CD4-positive, alpha-beta T cell (primary cell): ENCODE data around the gene SORBS1. TPM values are rescaled to one million over a fixed set of nuclear protein-coding genes. Genes with fewer than 3 reads are reported as not detected.

Source experiments
- ATAC-seq: fragments of 200-7000 bp; cut with Tn5 transposase; one replicate; pipeline ENCODE4 v1.10.0; 2022; ENCODE audit warnings: mild to moderate bottlenecking; ENCODE audit not compliant: poor library complexity
- CTCF ChIA-PET: fragments of 350-600 bp; sonication (Branson Sonifier 250); formaldehyde crosslinking; loops from one replicate; lab custom pipeline; 2021; ENCODE audit warnings: antibody characterized with exemption, inconsistent platforms; lab: Charles Lee
- POLR2A ChIA-PET: fragments of 350-600 bp; sonication (Branson Sonifier 250); formaldehyde crosslinking; loops from one replicate; lab custom pipeline; 2021; ENCODE audit warnings: antibody characterized with exemption, inconsistent platforms; lab: Charles Lee
- DNase-seq, 14 experiments: peaks; one replicate each; pipeline ENCODE4 v3.0.0-alpha.2; 2013 to 2020; ENCODE audit warnings: mixed read lengths in 2 of 14
- H3K27ac ChIP-seq, 2 donors: one replicate each; pipeline versions ENCODE4 v1.5.1 to v1.7.0; 2013; ENCODE audit warnings: low read length in 2 of 2, low read depth in 1 of 2, mild to moderate bottlenecking in 1 of 2
- H3K27me3 ChIP-seq, 2 experiments: 1 replicate in 1 of 2; 2 replicates in 1 of 2; pipeline versions ENCODE4 v1.6.1 to v1.7.0; 2013; ENCODE audit warnings: low read length in 2 of 2, control low read depth in 1 of 2, mild to moderate bottlenecking in 1 of 2, moderate library complexity in 1 of 2; ENCODE audit not compliant: insufficient read depth in 2 of 2, control insufficient read depth in 1 of 2
- H3K36me3 ChIP-seq: one replicate; pipeline ENCODE4 v1.6.1; 2013; ENCODE audit warnings: low read length, control low read depth; ENCODE audit not compliant: insufficient read depth
- H3K4me1 ChIP-seq: one replicate; pipeline ENCODE4 v1.6.1; 2013; ENCODE audit warnings: low read length, control low read depth; ENCODE audit not compliant: insufficient read depth
- H3K4me3 ChIP-seq: one replicate; pipeline ENCODE4 v1.5.1; 2013; ENCODE audit warnings: mild to moderate bottlenecking, low read length, moderate library complexity
- H3K9me3 ChIP-seq, 2 experiments: 1 replicate in 1 of 2; 2 replicates in 1 of 2; pipeline versions ENCODE4 v1.6.1 to v1.7.0; 2013; ENCODE audit warnings: low read length in 2 of 2, mild to moderate bottlenecking in 2 of 2, control low read depth in 1 of 2, moderate library complexity in 1 of 2; ENCODE audit not compliant: control insufficient read depth in 1 of 2, insufficient read depth in 1 of 2
- H3K27ac Mint-ChIP-seq: one replicate; pipeline ENCODE4 v1.8.0; 2020; ENCODE audit warnings: mixed read lengths
- H3K27me3 Mint-ChIP-seq: one replicate; pipeline ENCODE4 v1.8.0; 2021; ENCODE audit warnings: mixed read lengths
- H3K36me3 Mint-ChIP-seq: one replicate; pipeline ENCODE4 v1.8.0; 2021; ENCODE audit warnings: low read depth, mixed read lengths
- H3K4me1 Mint-ChIP-seq: one replicate; pipeline ENCODE4 v1.8.0; 2021; ENCODE audit warnings: low read depth, mixed read lengths
- H3K4me3 Mint-ChIP-seq: one replicate; pipeline ENCODE4 v1.8.0; 2020; ENCODE audit warnings: mild to moderate bottlenecking, mixed read lengths
- H3K9me3 Mint-ChIP-seq: one replicate; pipeline ENCODE4 v1.8.0; 2020; ENCODE audit warnings: mixed read lengths
- CTCF ChIP-seq: fragments of 200-600 bp; IDR thresholded peaks from one replicate; pipeline ENCODE4 v1.8.0; 2022; ENCODE audit warnings: antibody characterized with exemption, mild to moderate bottlenecking
- intact Hi-C, 2 experiments: fragments of 100-400 bp; cut with DNase I in 1 of 2; cut with micrococcal nuclease in 1 of 2; formaldehyde crosslinking; loops; one replicate each; pipeline versions ENCODE4 v1.15.1 to v1.9.0; 2023 to 2025; cut with DNase I, micrococcal nuclease
- total RNA-seq, 174 experiments: library from RNA in 2 of 174; stranded (reverse) in 2 of 174; gene quantifications; one replicate each; pipeline ENCODE4 v1.2.3 and lab custom pipeline; 2021 to 2026

Gene SORBS1
- total RNA-seq, 2 experiments from 2014 or later: 1.4 to 1.8 TPM

DNA sequence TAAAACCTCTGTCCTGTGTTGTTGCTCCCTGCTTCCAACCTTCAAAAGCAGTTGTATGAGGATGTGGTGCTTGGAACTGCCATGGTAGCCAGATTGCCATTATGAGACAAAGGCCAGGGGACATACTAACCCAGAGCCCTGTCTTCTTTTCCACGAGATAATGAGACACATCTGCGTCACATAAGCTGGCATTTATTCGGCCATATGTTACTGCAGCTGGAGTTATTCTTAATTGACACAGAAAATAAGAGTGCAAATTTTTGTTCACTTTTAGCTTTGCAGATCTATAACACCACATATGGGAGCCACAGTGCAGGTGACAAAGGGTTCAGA is 254.9 kb downstream of the SORBS1 start:
- POLR2A ChIA-PET: no interaction called here
- no peaks in the 10 kb centered on the region for H3K4me1 Mint-ChIP-seq
- no peak overlapping the region for H3K4me3 Mint-ChIP-seq
- no peak for TF ChIP-seq CTCF
- Histone ChIP-seq H3K27ac (no peak overlapping the region), H3K36me3 (no peaks in the 10 kb centered on the region), H3K4me1 (no peaks in the 10 kb centered on the region), H3K27me3 (peaks cover 0 to 2% of the 10 kb centered on the region in 2 experiments), H3K4me3 (no peak overlapping the region), H3K9me3 (no peaks in the 10 kb centered on the region)
- intact Hi-C loops: loop anchor here in 1 of 2 experiments (5.0 kb wide), 1 partner anchor 899 kb away; no protein-coding TSS in a partner anchor
- CTCF ChIA-PET: no interaction called here
- no peaks in the 10 kb centered on the region for H3K9me3 Mint-ChIP-seq
- DNase-seq: no peak
- H3K36me3 Mint-ChIP-seq: no peaks in the 10 kb centered on the region
- no peak for ATAC-seq
- peaks cover 4% of the 10 kb centered on the region for H3K27me3 Mint-ChIP-seq
- H3K27ac Mint-ChIP-seq: no peak overlapping the region

- CTCF ChIA-PET: no interaction called here
- ATAC-seq: no peak
- Histone ChIP-seq H3K4me1 (no peaks in the 10 kb centered on the region), H3K27me3 (peaks cover 0 to 2% of the 10 kb centered on the region in 2 experiments), H3K9me3 (no peaks in the 10 kb centered on the region), H3K27ac (no peak overlapping the region), H3K36me3 (no peaks in the 10 kb centered on the region), H3K4me3 (no peak overlapping the region)
- Mint-ChIP-seq H3K27ac (no peak overlapping the region), H3K36me3 (no peaks in the 10 kb centered on the region), H3K9me3 (no peaks in the 10 kb centered on the region), H3K4me1 (no peaks in the 10 kb centered on the region), H3K27me3 (peaks cover 4% of the 10 kb centered on the region), H3K4me3 (no peak overlapping the region)
- TF ChIP-seq CTCF: no peak
- DNase-seq: no peak
- POLR2A ChIA-PET: no interaction called here
- intact Hi-C loops: loop anchor here in 1 of 2 experiments (5.0 kb wide), 1 partner anchor 898 kb away; no protein-coding TSS in a partner anchor
Measured at GRCh38 chr10:95305606-95306317, 255.4 kb downstream of the SORBS1 start.

GRCh38 chr10:95304976-95305375 is 256.2 kb downstream of the SORBS1 start:
- H3K27ac ChIP-seq: no peak overlapping the region
- POLR2A ChIA-PET: no interaction called here

More at GRCh38 chr10:95304976-95305375, 256.2 kb downstream of the SORBS1 start:
- CTCF ChIA-PET: no interaction called here
- no peak for TF ChIP-seq CTCF
- Mint-ChIP-seq H3K9me3 (no peaks in the 10 kb centered on the region), H3K27me3 (peaks cover 4% of the 10 kb centered on the region), H3K4me3 (no peak overlapping the region), H3K36me3 (no peaks in the 10 kb centered on the region), H3K4me1 (no peaks in the 10 kb centered on the region), H3K27ac (no peak overlapping the region)
- H3K9me3 ChIP-seq: no peaks in the 10 kb centered on the region
- H3K4me1 ChIP-seq: no peaks in the 10 kb centered on the region
- no peak overlapping the region for H3K4me3 ChIP-seq
- H3K36me3 ChIP-seq: no peaks in the 10 kb centered on the region
- peaks cover 0 to 2% of the 10 kb centered on the region in 2 experiments for H3K27me3 ChIP-seq
- intact Hi-C loops: loop anchor here in 1 of 2 experiments (5.0 kb wide), 1 partner anchor 898 kb away; no protein-coding TSS in a partner anchor
- DNase-seq (no peak), ATAC-seq (no peak)
